ENCODE results near the gene SCARF2.
A peak's percentile ranks its signal among the peaks of the same experiment; 100 is the strongest.

SCARF2 gene

GRCh38 chr22:20438678-20439492, 1.3 kb upstream of the SCARF2 start:
- DNase-seq (ENCODE audit: low read depth), result no peak
- H3K4me3 ChIP-seq (ENCODE audit: control insufficient read depth, low read depth, low read length), result peak overlapping the region; percentile 49
- TF ChIP-seq CTCF (conservative IDR thresholded peaks at IDR 0.05; ENCODE audit: control insufficient read depth, insufficient read depth, low read depth, low read length), result peak; percentile 30

- no peak for DNase-seq (ENCODE audit: low read depth)
- peak overlapping the region; percentile 49 for H3K4me3 ChIP-seq (ENCODE audit: control insufficient read depth, low read depth, low read length)
- TF ChIP-seq CTCF (conservative IDR thresholded peaks at IDR 0.05; ENCODE audit: control insufficient read depth, insufficient read depth, low read depth, low read length), result no peak
Measured at GRCh38 chr22:20438427-20438677, 727 bp upstream of the SCARF2 start.

GRCh38 chr22:20436768-20437612, 635 bp downstream of the SCARF2 start:
- H3K4me3 ChIP-seq (ENCODE audit: control insufficient read depth, low read depth, low read length), result peak overlapping the region; percentile 79
- DNase-seq (ENCODE audit: low read depth), result peak; percentile 41

GRCh38 chr22:20436307-20436767, 1.3 kb downstream of the SCARF2 start:
- no peak for DNase-seq (ENCODE audit: low read depth)
- H3K4me3 ChIP-seq (ENCODE audit: control insufficient read depth, low read depth, low read length), result peak overlapping the region; percentile 79
- no peak for TF ChIP-seq CTCF (conservative IDR thresholded peaks at IDR 0.05; ENCODE audit: control insufficient read depth, insufficient read depth, low read depth, low read length)

More at GRCh38 chr22:20436768-20437612, 635 bp downstream of the SCARF2 start:
- no peak for TF ChIP-seq CTCF (conservative IDR thresholded peaks at IDR 0.05; ENCODE audit: control insufficient read depth, insufficient read depth, low read depth, low read length)

- no peak for DNase-seq (ENCODE audit: low read depth)
- no peak for TF ChIP-seq CTCF (conservative IDR thresholded peaks at IDR 0.05; ENCODE audit: control insufficient read depth, insufficient read depth, low read depth, low read length)
- H3K4me3 ChIP-seq (ENCODE audit: control insufficient read depth, low read depth, low read length), result peak overlapping the region; percentile 79
Measured at GRCh38 chr22:20435436-20436306, 2.0 kb downstream of the SCARF2 start.

- DNase-seq (ENCODE audit: low read depth), result no peak
- no peak for TF ChIP-seq CTCF (conservative IDR thresholded peaks at IDR 0.05; ENCODE audit: control insufficient read depth, insufficient read depth, low read depth, low read length)
- H3K4me3 ChIP-seq (ENCODE audit: control insufficient read depth, low read depth, low read length), result no peak overlapping the region
Measured at GRCh38 chr22:20434773-20435172, 2.9 kb downstream of the SCARF2 start.

All from fibroblast of mammary gland (primary cell).